ENCODE data around the gene PHF23.
A peak's percentile ranks its signal among the peaks of the same experiment; 100 is the strongest.

The PHF23 gene

DNA sequence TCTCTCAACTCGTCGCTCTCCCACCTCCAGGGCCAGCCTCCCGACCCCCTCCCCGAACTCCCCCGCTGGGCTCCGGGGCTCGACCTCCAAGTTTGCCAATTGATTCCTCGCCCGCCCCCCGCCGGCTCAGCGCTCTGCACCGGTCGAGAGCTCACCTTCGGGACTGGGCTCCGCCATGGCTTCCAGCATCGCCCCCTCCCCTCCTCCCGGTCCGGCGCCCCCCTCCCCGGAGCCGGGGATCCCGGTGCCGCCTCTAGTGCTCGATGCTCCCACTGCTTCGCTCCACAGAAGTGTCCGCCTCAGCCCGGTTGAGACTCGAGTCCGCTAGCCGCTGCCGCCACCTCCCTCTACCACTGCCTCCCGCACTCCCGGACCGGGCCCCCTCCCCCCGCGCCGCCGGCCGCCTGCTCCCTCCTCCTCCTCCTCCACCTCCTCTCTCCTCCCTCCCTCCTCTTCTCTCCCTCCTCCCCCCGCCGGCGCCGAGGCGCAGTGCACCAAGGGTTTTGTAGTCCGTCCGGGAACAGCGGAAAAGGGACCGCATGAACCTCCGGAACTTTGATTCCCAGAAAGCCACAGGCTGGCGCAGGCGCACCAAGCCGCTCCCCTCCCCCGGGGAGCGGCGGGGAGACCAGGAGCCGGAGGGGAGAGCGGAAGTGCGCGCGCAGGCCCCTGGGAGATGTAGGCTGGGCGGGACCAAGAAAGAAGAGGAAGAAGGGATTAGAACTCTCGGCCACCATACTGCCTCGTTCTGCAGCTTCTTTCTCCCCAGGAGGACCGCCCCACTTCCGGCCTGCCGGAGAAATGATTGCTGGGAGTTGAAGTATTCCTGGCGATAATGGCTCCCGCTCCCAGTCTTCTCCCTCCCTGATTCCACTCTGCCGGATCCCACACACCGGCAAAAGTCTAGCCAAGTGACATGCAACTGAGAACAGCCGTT, at the start of gene PHF23:
PHF23 (minus strand) TSS at position 367 of the 937 bp plus-strand sequence; CDS start at position 189, 178 bp downstream.
- DNase-seq: peak; percentile 98

- DNase-seq: no peak
These were observed 46.4 kb upstream of the PHF23 start for GRCh38 chr17:7285679-7286078.

GRCh38 chr17:7284911-7285310, 45.7 kb upstream of the PHF23 start:
- no peak for DNase-seq

GRCh38 chr17:7283471-7284216, 44.4 kb upstream of the PHF23 start:
- no peak for DNase-seq

GRCh38 chr17:7282752-7283321, 43.6 kb upstream of the PHF23 start:
- no peak for DNase-seq

- no peak for DNase-seq
These were observed 42.9 kb upstream of the PHF23 start for GRCh38 chr17:7281953-7282751.

DNA sequence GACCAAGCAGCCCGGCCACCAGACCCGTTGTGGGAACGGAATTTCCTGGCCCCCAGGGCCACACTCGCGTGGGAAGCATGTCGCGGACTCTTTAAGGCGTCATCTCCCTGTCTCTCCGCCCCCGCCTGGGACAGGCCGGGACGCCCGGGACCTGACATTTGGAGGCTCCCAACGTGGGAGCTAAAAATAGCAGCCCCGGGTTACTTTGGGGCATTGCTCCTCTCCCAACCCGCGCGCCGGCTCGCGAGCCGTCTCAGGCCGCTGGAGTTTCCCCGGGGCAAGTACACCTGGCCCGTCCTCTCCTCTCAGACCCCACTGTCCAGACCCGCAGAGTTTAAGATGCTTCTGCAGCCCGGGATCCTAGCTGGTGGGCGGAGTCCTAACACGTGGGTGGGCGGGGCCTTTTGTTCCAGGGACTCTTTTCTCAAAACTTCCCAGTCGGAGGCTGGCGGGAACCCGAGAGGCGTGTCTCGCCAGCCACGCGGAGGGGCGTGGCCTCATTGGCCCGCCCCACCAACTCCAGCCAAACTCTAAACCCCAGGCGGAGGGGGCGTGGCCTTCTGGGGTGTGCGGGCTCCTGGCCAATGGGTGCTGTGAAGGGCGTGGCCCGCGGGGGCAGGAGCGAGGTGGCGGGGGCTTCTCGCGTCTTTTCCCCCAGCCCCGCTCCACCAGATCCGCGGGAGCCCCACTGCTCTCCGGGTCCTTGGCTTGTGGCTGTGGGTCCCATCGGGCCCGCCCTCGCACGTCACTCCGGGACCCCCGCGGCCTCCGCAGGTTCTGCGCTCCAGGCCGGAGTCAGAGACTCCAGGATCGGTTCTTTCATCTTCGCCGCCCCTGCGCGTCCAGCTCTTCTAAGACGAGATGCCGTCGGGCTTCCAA, 42.1 kb upstream of the PHF23 start, which contains the start of gene SLC2A4:
SLC2A4 (plus strand) TSS at position 645 of the 879 bp plus-strand sequence; CDS start at position 862, 217 bp downstream.
- peak; percentile 70 for DNase-seq

DNA sequence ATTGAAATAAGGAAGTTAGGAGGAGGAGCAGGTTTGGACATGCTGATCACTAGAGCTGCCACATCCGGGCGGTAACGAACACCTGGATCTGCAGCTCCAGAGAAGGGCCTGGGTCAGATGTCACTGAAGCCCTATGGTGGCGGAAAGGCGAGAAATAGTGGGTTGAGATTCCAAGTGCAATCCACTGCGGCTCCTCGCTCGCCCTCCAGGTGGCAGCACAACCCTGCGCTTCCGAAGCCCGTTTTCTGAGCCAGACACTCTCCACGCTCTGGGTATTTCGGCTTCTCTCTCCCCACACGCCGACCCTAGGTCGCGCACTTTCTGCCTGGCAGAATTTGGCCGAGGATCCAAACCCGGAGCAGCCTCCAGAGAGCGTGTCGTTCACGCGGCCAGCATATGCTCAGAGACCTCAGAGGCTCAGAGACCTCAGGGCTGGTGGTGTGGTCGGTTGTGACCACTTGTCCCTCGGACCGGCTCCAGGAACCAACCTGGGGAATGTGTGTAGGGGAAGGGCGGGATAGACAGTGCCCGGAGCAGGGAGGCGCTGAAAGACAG, 41.3 kb upstream of the PHF23 start:
- peak; percentile 53 for DNase-seq

GRCh38 chr17:7279448-7279847, 40.2 kb upstream of the PHF23 start:
- DNase-seq: no peak

DNA sequence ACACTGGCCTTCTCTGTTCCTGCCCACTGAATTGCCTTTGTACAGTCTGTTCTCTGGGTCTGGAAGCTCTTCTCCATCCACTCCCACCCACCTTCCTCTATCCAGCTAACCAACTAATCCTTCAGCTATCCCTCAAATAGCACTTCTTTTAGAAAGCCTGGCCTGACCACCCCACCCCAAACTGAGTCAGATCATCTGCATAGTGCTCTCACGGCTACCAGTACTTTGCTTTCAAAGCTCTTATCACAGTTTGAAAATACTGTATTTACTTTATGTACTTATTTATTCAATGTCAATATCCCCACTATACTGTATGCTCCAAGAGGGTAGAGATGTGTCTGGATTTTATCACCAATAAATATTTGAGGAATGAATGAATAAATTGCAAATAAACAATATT, 27.5 kb upstream of the PHF23 start:
- no peak for DNase-seq

DNA sequence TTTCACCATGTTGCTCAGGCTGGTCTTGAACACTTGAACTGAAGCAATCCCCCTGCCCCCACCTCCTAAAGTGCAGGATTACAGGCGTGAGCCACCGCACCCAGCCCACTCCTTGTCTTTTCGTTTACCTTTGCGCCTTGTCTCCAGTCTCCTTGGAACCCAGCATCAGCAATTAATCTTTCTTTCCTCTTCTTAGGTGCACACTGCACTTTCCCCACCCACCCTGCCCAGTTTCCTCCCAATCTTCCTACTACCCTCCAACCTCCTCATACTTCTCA, 24.5 kb upstream of the PHF23 start:
- no peak for DNase-seq

GRCh38 chr17:7262935-7263800, 23.9 kb upstream of the PHF23 start:
- DNase-seq: no peak

DNA sequence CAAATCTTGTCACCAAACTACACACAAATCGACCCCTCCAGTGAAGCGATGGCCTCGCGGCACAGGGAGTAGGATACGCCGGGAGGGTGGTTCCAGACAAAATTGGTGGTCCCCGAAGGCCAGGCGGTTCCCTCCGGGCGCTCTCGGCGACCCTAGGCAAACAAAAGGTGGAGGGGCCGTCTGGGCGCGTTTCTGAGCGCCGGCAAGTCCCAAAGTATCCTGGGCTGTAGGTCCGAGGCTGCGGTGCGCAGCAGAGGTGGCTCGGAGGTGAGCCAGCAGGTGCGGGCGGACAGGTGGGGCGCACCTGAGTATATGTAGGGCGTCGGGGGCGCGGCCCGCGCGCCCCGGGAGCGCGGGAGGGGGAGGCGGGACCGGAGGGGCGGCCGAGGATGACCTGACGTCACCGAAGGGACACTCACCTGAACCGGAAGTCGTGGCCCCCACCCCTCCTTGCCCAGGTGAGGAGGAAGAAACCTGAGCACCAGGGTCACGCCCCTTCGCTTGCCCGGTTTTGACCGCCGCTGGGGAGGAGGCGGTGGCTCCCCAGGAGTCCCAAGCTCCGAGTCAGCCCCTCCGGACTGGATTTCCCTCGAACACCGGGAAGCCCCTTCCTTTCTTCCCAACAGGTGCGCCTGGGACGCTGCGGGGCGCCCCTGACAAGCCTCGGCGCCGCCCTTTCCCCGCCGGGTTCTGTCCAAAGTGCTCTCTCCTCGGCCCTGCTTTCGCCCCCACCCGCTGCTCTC, 23.1 kb upstream of the PHF23 start, which contains the start of gene CLDN7:
CLDN7 (minus strand) TSS at position 287 of the 743 bp plus-strand sequence. CDS start 435 bp downstream, outside the sequence.
- DNase-seq: no peak

DNA sequence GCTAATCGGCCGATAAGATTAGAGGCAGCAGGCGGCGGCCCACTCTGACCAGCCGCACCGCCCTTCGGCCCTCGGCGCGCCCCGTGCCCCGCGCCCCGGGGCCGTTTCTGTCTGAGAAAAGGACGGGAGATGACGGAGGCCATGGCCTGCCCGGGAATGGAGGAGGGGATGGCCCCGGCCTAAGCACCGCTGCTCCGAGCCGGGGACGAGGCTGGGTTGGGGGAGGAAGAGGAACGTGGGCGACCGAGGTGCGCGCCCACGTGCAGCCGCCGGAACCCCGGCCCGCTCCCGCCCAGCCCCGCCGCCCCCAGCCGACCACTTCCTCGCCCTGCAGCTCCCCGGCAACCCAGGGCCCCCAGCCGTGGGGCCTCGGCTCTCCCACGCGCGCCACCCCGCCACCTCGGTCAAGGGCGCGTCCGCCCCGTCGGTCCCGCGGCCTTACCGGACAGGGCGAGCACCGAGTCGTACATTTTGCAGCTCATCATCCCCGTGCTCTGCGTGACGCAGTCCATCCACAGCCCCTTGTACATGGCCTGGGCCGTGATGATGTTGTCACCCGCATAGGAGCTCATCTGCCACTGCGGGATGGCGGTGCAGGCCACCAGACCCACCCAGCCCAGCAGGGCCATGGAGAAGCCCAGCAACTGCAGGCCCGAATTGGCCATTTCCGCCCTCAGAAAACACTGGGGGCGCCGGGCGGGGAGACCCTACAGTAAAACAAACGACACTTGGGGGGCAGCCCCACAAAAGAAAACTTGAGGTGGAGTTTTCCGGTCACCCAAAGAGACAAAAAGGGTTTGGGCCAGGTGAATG, 22.3 kb upstream of the PHF23 start:
- no peak for DNase-seq

GRCh38 chr17:7260651-7261378, 21.6 kb upstream of the PHF23 start:
- DNase-seq: no peak

DNA sequence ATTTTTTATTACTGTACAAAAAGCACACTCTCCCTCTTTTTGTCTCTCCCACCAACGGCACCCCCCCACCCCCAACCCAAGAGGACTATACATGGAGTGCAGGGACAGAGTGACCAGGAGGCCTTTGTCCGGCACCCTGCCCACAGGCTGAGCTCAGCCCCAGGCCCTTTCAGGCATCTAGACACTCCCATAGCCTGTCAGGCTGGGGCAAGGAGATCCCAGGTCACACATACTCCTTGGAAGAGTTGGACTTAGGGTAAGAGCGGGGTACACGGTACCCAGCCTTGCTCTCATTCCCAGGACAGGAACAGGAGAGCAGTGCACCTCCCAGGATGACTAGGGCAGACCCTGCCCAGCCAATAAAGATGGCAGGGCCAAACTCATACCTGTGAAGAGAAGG, 20.9 kb upstream of the PHF23 start:
- DNase-seq: no peak

GRCh38 chr17:7259555-7259889, 20.3 kb upstream of the PHF23 start:
- no peak for DNase-seq

Data from NCI-H1436 (cell line).